Body of pancreas (tissue), 4 donors: ENCODE results near the gene MB21D2. TPM values are rescaled to one million over a fixed set of nuclear protein-coding genes. Genes with fewer than 3 reads are reported as not detected.

Source experiments
- ATAC-seq: fragments of 150-250 bp; one replicate; pipeline ENCODE4 v1.9.1; 2016
- DNase-seq, 4 donors: peaks; one replicate each; pipeline ENCODE4 v3.0.0-alpha.2; 2019
- H3K27ac ChIP-seq, 4 donors: fragments of 200-600 bp; sonication (generic); 1 replicate in 3 of 4; 2 replicates in 1 of 4; pipeline versions ENCODE4 v1.5.1 to v1.6.1; 2016 to 2019; ENCODE audit warnings: mild to moderate bottlenecking in 1 of 4, mixed read lengths in 1 of 4, moderate library complexity in 1 of 4
- H3K27me3 ChIP-seq, 2 donors: fragments of 200-600 bp; sonication (generic); one replicate each; pipeline ENCODE4 v1.6.0; 2016; ENCODE audit warnings: mild to moderate bottlenecking in 1 of 2
- H3K36me3 ChIP-seq, 2 donors: fragments of 200-600 bp; sonication (generic); replicated peaks in 1 of 2; 2 replicates each; pipeline ENCODE4 v1.5.1; 2016; ENCODE audit warnings: low read depth in 2 of 2; ENCODE audit not compliant: insufficient read depth in 1 of 2
- H3K4me1 ChIP-seq: fragments of 200-600 bp; sonication (generic); one replicate; pipeline ENCODE4 v1.6.0; 2016
- H3K4me3 ChIP-seq, 2 donors: fragments of 200-600 bp; sonication (generic); 1 replicate in 1 of 2; 2 replicates in 1 of 2; pipeline ENCODE4 v1.5.1; 2016 to 2019
- H3K9me3 ChIP-seq, 3 donors: fragments of 200-600 bp; sonication (generic); 1 replicate in 2 of 3; 2 replicates in 1 of 3; pipeline ENCODE4 v1.5.1; 2016
- CTCF ChIP-seq, 7 experiments: fragments of 450-650 bp in 4 of 7; fragments of 200-600 bp in 3 of 7; sonication (generic) in 3 of 7; IDR thresholded peaks; one replicate each; pipeline ENCODE4 v1.5.1; 2016 to 2019; ENCODE audit warnings: antibody characterized with exemption in 7 of 7
- POLR2A ChIP-seq, 3 donors: fragments of 450-650 bp; IDR thresholded peaks; one replicate each; pipeline ENCODE4 v1.6.1; 2016; ENCODE audit warnings: antibody characterized with exemption in 3 of 3, mild to moderate bottlenecking in 2 of 3
- WGBS, 2 donors: methylation state at CpG; one replicate each; pipeline ENCODE4 v1.1.5; 2017; 5-methylcytosine and 5-hydroxymethylcytosine counted together
- intact Hi-C: fragments of 100-400 bp; cut with DNase I; formaldehyde crosslinking; loops from one replicate; pipeline ENCODE4 v1.15.1; 2023
- total RNA-seq, 2 donors: library from RNA; depleted of rRNA; stranded (reverse); fragments of >200 nt; gene quantifications; one replicate each; pipeline ENCODE4 v1.1.0, GENCODE V29; 2016

Gene MB21D2
- total RNA-seq, 2 donors from 2014 or later, result 0.66 to 1.8 TPM

- intact Hi-C loops, result no loop called here
- TF ChIP-seq CTCF (IDR thresholded peaks at IDR 0.05) (no peak), POLR2A (IDR thresholded peaks at IDR 0.05) (no peak)
- H3K9me3 ChIP-seq, result no peaks in the 10 kb centered on the region
- DNase-seq (no peak), ATAC-seq (no peak)
- no peaks in the 10 kb centered on the region for H3K27me3 ChIP-seq
- no peaks in the 10 kb centered on the region for H3K4me1 ChIP-seq
- H3K4me3 ChIP-seq, result no peak overlapping the region
- H3K27ac ChIP-seq, result no peak overlapping the region
- H3K36me3 ChIP-seq, result no peaks in the 10 kb centered on the region
- WGBS, 2 donors, result 68 to 69% methylated on average over 4 of the region's 4 CpGs
These were observed 22.5 kb upstream of the MB21D2 start for GRCh38 chr3:192940129-192940528.

GRCh38 chr3:192935441-192935840 lies 17.8 kb upstream of the MB21D2 start:
- ATAC-seq, result no peak
- Histone ChIP-seq H3K27ac (no peak overlapping the region), H3K4me3 (no peak overlapping the region), H3K9me3 (no peaks in the 10 kb centered on the region), H3K27me3 (no peaks in the 10 kb centered on the region), H3K4me1 (no peaks in the 10 kb centered on the region), H3K36me3 (no peaks in the 10 kb centered on the region)
- TF ChIP-seq CTCF (IDR thresholded peaks at IDR 0.05) (no peak), POLR2A (IDR thresholded peaks at IDR 0.05) (no peak)
- 100% methylated on average over 1 of the region's 1 CpG for WGBS, 2 donors
- intact Hi-C loops, result no loop called here
- no peak for DNase-seq

- intact Hi-C loops, result no loop called here
- H3K4me1 ChIP-seq, result peaks cover 8% of the 10 kb centered on the region
- H3K27ac ChIP-seq, result no peak overlapping the region
- no peak for TF ChIP-seq POLR2A (IDR thresholded peaks at IDR 0.05)
- DNase-seq (no peak), ATAC-seq (no peak)
- H3K27me3 ChIP-seq, result no peaks in the 10 kb centered on the region
- 86 to 87% methylated on average over 3 to 4 of the region's 4 CpGs for WGBS, 2 donors
- H3K9me3 ChIP-seq, result no peaks in the 10 kb centered on the region
- no peaks in the 10 kb centered on the region for H3K36me3 ChIP-seq
- H3K4me3 ChIP-seq, result no peak overlapping the region
These were observed 16.3 kb upstream of the MB21D2 start for GRCh38 chr3:192933779-192934460.

GRCh38 chr3:192933259-192933658 lies 15.6 kb upstream of the MB21D2 start:
- Histone ChIP-seq H3K4me1 (peaks cover 15% of the 10 kb centered on the region), H3K4me3 (no peak overlapping the region), H3K27ac (no peak overlapping the region), H3K27me3 (no peaks in the 10 kb centered on the region), H3K9me3 (no peaks in the 10 kb centered on the region), H3K36me3 (no peaks in the 10 kb centered on the region)
- ATAC-seq (no peak), DNase-seq (no peak)
- TF ChIP-seq CTCF (IDR thresholded peaks at IDR 0.05) (no peak), POLR2A (IDR thresholded peaks at IDR 0.05) (no peak)
- intact Hi-C loops, result no loop called here
- 86 to 93% methylated on average over 9 of the region's 9 CpGs for WGBS, 2 donors

DNA sequence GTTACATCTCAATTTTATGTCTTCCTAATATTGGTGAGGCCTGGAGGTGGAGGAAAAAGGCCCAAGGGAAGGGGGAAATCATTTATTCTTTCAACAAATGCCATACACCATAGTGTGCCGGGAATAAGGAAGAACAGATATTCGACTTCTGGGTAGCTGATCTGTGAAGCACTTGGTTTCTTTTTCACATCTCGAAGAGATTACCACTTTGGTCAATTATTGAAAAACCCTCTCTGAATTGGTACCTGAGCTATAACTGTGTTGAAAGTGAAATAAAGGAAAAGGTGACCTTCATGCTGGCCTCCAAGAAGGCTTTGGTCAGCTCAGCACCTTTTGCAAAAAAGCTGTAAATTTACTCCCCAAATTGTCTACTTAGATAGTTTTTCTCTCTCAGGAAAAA lies 14.2 kb upstream of the MB21D2 start:
- Histone ChIP-seq H3K27me3 (no peaks in the 10 kb centered on the region), H3K36me3 (no peaks in the 10 kb centered on the region), H3K9me3 (no peaks in the 10 kb centered on the region), H3K4me1 (peaks cover 18% of the 10 kb centered on the region), H3K4me3 (no peak overlapping the region), H3K27ac (no peak overlapping the region)
- TF ChIP-seq POLR2A (IDR thresholded peaks at IDR 0.05), result no peak
- no peak for TF ChIP-seq CTCF (IDR thresholded peaks at IDR 0.05)
- 91 to 94% methylated on average over 3 of the region's 3 CpGs for WGBS, 2 donors
- DNase-seq (no peak), ATAC-seq (no peak)
- intact Hi-C loops, result no loop called here
